Glutamatergic neuron (in vitro differentiated cells): ENCODE measurements around the gene ZNF831. TPM values are rescaled to one million over a fixed set of nuclear protein-coding genes. Genes with fewer than 3 reads are reported as not detected.

Experiments
- DNase-seq: peaks from one replicate; pipeline ENCODE4 v3.0.0; 2022
- H3K27ac Mint-ChIP-seq: one replicate; pipeline ENCODE4 v1.8.0; 2020; ENCODE audit warnings: mild to moderate bottlenecking, mixed read lengths, inconsistent platforms; ENCODE audit not compliant: unreplicated experiment
- H3K27me3 Mint-ChIP-seq: one replicate; pipeline ENCODE4 v1.8.0; 2020; ENCODE audit warnings: mild to moderate bottlenecking, moderate library complexity, mixed read lengths, inconsistent platforms; ENCODE audit not compliant: unreplicated experiment
- H3K36me3 Mint-ChIP-seq: one replicate; pipeline ENCODE4 v1.8.0; 2020; ENCODE audit warnings: mild to moderate bottlenecking, mixed read lengths, inconsistent platforms; ENCODE audit not compliant: unreplicated experiment
- H3K4me1 Mint-ChIP-seq: one replicate; pipeline ENCODE4 v1.8.0; 2020; ENCODE audit warnings: mild to moderate bottlenecking, low read depth, mixed read lengths, inconsistent platforms; ENCODE audit not compliant: unreplicated experiment
- H3K4me3 Mint-ChIP-seq: one replicate; pipeline ENCODE4 v1.8.0; 2020; ENCODE audit warnings: mild to moderate bottlenecking, mixed read lengths, inconsistent platforms; ENCODE audit not compliant: unreplicated experiment
- H3K9me3 Mint-ChIP-seq: one replicate; pipeline ENCODE4 v1.8.0; 2020; ENCODE audit warnings: mild to moderate bottlenecking, moderate library complexity, mixed read lengths, inconsistent platforms; ENCODE audit not compliant: unreplicated experiment
- CTCF ChIP-seq: fragments of 200-600 bp; sonication (generic); IDR thresholded peaks from one replicate; pipeline ENCODE4 v1.5.0; 2021; ENCODE audit not compliant: partially characterized antibody, unreplicated experiment
- total RNA-seq: library from RNA; stranded (reverse); fragmentation: NEBNext Ultra II Directional; extraction: Animal tissue kit (Norgen Biotek cat#: 25700); gene quantifications from one replicate; pipeline ENCODE4 v1.2.1, GENCODE V29; 2021; ENCODE audit not compliant: unreplicated experiment

The ZNF831 gene
- total RNA-seq, 1 donor from 2014 or later: not detected

GRCh38 chr20:59235226-59235625 is 71.6 kb downstream of the ZNF831 start:
- Mint-ChIP-seq H3K4me3 (no peak overlapping the region), H3K9me3 (no peaks in the 10 kb centered on the region)

GRCh38 chr20:59240006-59240405 is 76.4 kb downstream of the ZNF831 start:
- Mint-ChIP-seq H3K27me3 (no peaks in the 10 kb centered on the region), H3K4me1 (no peaks in the 10 kb centered on the region), H3K27ac (no peak overlapping the region), H3K36me3 (no peaks in the 10 kb centered on the region), H3K4me3 (no peak overlapping the region), H3K9me3 (no peaks in the 10 kb centered on the region)
- TF ChIP-seq CTCF: no peak
- DNase-seq: no peak

More at GRCh38 chr20:59235226-59235625, 71.6 kb downstream of the ZNF831 start:
- TF ChIP-seq CTCF: no peak
- Mint-ChIP-seq H3K36me3 (no peaks in the 10 kb centered on the region), H3K4me1 (peaks cover 22% of the 10 kb centered on the region), H3K27ac (no peak overlapping the region), H3K27me3 (no peaks in the 10 kb centered on the region)
- DNase-seq: no peak

GRCh38 chr20:59242714-59243626 is 79.3 kb downstream of the ZNF831 start:
- DNase-seq: no peak
- no peak for TF ChIP-seq CTCF
- no peak overlapping the region for H3K4me3 Mint-ChIP-seq
- H3K36me3 Mint-ChIP-seq: no peaks in the 10 kb centered on the region
- no peaks in the 10 kb centered on the region for H3K9me3 Mint-ChIP-seq
- no peak overlapping the region for H3K27ac Mint-ChIP-seq
- peaks cover 3% of the 10 kb centered on the region for H3K4me1 Mint-ChIP-seq
- no peaks in the 10 kb centered on the region for H3K27me3 Mint-ChIP-seq

GRCh38 chr20:59246691-59247400 is 83.2 kb downstream of the ZNF831 start:
- Mint-ChIP-seq H3K27me3 (peaks cover 4% of the 10 kb centered on the region), H3K36me3 (peaks cover 15% of the 10 kb centered on the region), H3K9me3 (no peaks in the 10 kb centered on the region), H3K27ac (no peak overlapping the region), H3K4me3 (no peak overlapping the region), H3K4me1 (peaks cover 3% of the 10 kb centered on the region)
- TF ChIP-seq CTCF: no peak
- DNase-seq: no peak
